Right renal cortex interstitium (tissue), 3 donors: ENCODE measurements around the gene INPP5D. TPM values are rescaled to one million over a fixed set of nuclear protein-coding genes. Genes with fewer than 3 reads are reported as not detected.
"Not testable (repeated sequence)": the region's sequence is repeated elsewhere in the genome, so short reads cannot be mapped to it uniquely, and the experiment has no call there.

Experiments
- DNase-seq, 3 donors: peaks; one replicate each; pipeline ENCODE4 v3.0.0-alpha.2; 2013; ENCODE audit warnings: low read depth in 3 of 3, low spot score in 2 of 3
- polyA plus RNA-seq, 3 donors: library from polyadenylated mRNA; unstranded; fragments of 120-200 nt; gene quantifications; one replicate each; pipeline ENCODE4 v1.2.1, GENCODE V29; 2013; ENCODE audit not compliant: insufficient read length in 3 of 3

The INPP5D gene
- polyA plus RNA-seq, 3 donors = 6.2 to 6.7 (median 6.5) TPM

DNA sequence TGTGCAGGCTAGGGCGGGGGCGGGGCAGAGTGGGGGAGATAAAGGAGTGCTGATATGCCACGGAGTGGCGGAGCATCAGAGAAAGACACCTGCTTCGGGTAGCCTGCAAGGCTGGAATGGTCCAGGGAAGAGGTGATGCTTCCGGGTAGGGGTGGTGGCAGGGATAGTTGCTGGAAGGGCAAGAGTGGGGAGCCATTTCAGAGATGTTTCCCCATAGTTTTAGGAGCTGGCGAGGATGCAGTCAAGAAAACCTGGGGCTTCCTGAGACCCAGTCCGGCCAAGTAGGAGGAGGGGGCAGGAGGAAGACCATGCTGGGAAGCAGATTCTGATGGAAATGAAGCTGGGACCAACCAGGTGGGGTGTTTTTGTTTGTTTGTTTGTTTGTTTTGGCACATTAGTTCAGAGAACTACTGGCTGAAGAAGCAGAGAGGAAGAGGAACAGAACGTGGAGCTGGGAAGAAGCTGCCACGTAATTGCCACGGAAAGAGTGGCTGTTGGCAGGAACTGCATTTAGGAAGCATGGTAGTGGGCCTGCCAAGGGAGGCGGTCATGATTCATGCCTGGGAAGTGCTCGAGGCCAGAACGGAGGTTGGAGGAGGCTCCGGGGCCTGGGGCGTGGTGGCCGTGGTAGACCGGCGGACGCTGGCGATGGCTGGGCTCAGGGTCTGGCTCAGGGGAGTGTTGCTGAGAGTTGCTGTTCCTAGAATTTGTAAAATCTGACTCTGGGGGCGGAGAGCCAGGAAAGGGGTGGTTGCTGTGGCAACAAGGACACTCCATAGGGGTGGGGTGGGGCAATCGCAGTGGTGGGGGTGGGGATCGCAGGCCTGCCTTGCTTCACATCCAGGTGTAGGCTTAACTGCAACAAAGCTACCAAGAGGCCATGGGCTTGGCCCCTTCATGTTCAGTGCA, 8.6 kb upstream of the INPP5D start:
- no peak for DNase-seq

DNA sequence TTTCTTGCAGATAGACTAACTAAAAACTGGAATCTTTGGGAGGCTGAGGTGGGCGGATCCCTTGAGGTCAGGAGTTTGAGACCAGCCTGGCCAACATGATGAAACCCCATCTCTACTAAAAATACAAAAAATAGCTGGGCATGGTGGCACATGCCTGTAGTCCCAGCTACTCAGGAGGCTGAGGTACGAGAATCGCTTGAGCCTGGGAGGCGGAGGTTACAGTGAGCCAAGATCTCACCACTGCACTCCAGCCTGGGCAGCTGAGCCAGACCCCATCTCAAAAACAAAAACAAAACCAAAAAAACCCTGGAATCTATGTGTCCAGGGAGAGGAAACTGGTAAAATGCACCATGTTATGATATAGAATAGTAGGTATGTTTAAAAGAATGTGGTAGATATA, 7.6 kb upstream of the INPP5D start:
- not testable (repeated sequence) for DNase-seq

DNA sequence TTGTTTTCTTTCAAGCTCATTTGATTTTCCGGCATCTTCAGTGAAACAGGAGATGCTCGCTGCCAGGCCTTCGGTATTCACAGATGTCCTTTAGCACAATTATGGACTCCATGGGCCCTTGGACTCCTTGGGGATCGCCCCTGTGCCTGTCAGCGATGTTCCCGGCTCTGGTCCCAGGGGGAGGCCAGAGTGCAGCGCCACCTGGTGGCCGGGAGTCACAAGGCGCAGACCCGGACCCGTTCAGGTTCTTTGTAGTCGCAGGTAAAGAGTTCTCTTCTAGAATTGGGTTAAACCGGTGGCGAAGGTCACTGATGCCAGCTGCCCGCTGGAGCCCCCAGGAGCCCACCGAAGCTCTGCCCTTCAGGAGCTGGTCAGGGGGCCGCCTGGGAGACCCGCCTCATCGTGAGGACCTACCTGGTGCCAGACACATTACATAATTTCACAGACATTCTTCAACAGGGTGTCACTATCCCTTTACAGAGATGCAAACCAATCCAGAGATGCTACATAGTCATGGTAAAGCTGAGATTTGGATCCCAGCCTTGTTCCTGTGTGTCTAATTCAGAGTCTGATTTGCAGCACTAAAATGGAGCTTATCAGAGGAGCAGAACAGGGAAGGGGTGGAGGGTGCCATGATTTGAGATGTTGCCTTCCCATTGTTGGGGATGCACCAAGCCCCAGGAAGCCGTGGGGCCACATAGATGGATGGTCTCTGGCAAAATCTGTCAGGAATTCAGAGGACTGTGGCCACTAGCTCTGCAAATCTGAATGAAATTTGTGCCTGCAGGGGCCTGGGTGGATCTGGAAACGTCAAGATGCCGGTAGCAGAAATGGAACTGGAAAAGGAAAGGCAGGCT, 6.0 kb upstream of the INPP5D start:
- DNase-seq = no peak

DNA sequence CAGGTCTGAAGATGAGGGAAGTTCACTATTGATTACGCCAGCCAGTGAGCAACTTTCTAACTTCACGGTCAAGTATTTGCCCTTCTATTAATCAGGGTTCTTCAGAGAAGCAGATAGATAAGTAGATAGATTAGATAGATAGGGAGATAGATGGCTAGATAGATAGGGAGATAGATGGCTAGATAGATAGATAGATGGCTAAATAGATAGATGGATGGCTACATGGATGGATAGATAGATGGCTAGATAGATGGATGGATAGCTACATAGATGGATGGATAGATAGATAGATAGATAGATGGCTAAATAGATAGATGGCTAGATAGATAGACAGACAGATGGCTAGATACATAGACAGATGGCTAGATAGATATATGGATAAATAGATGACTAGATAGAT, 4.8 kb upstream of the INPP5D start:
- DNase-seq = no peak

DNA sequence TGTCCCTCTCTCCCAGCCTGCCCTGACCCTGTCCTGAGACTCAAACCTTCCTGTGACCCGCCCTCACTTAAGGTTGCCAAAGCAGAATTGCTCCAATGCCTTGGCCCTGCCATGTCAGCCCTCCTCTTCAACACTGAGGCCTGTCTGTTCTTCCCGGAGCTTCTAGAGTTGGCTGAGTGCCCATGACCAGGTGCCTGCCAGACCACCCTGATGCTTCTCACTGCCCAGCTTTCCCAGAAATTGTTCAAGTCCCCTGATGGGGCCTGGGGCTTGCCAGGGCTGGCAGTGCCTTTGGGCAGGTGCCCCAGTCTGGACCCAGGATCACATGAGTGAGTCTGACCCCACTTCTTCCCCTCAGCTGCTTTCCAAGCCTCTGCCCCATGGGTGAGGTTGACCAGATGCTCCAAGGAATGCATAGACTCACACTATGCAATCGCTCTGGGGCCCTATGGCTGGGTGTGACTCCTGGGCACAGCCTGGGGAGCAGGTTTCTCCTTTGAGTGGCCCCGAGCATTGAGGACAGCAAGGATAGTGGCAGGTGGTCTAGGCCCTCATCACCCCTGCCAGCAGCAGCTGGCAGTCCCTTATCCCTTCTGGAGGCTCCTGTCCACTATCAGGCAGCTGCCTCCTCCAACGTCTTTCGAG, 3.1 kb upstream of the INPP5D start:
- DNase-seq = no peak

DNA sequence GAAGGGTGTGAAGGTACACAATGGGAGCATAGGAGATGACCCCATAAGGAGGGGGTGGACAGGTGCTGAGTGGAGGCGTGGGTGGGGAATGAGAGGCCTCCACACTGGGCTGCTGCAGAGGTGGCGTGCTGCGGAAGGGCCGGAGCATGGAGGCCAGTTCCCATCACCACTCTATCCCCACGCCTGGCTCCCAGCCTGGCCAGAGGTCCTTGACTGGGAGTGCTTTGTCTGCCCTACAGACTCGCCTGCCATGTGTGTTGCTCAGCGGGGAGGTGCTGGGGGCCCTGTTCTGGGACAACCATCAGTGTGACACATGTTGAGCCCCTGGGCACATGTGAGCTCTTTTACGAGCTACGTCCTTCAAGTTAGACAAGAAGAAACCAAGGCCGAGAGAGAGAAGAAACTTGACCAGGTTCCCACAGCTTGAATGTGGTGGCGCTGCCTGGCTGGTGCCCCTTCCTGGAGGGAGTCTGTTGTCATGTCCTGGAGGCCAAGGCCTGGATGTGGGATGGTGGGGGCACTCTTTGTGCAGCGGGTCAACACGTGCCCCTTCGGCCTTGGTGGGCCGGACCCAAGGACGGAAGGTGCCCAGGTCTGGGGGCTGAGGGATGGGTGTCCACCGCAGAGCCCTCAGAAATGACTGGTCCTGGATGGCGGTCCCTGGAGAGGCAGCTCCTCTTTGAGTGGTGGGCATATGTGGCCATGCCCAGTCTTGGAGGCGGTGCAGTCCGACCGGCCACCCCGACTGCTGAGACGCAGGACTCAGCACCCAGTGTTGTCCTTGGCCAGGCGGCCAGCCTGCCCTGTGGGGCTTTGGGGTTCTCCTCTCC, 1.2 kb upstream of the INPP5D start:
- no peak for DNase-seq

DNA sequence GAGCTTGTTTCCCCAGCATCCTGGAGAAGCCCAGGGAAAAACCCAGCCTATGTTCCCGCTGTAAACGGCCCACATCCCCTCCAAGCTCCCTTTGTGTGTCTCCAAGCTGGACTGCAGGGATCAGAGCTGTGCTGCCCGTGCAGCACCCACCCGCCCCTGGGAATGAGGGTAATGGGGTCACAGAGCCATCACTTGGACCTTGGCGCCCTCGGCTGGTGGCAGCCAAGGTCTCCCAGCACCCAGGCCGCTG, 670 bp upstream of the INPP5D start:
- DNase-seq = no peak

DNA sequence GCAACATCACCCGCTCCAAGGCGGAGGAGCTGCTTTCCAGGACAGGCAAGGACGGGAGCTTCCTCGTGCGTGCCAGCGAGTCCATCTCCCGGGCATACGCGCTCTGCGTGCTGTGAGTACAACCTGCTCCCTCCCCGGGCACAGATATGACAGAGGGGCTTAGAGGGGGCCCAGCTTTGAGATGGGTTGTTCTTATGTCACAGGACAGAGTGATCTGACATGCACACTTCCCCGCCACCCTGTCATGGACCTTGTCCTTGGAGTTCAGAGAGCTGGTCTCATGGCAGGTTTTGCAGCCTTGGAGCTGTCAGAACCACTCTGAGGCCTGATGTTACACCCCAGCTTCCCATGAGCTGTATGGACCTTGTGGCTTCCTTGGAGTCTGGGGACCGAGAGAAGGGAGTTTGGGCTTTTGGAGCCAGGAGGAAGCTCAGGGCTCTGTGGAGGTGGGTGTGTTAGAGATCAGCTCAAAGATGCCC, 398 bp downstream of the INPP5D start:
- DNase-seq = no peak

DNA sequence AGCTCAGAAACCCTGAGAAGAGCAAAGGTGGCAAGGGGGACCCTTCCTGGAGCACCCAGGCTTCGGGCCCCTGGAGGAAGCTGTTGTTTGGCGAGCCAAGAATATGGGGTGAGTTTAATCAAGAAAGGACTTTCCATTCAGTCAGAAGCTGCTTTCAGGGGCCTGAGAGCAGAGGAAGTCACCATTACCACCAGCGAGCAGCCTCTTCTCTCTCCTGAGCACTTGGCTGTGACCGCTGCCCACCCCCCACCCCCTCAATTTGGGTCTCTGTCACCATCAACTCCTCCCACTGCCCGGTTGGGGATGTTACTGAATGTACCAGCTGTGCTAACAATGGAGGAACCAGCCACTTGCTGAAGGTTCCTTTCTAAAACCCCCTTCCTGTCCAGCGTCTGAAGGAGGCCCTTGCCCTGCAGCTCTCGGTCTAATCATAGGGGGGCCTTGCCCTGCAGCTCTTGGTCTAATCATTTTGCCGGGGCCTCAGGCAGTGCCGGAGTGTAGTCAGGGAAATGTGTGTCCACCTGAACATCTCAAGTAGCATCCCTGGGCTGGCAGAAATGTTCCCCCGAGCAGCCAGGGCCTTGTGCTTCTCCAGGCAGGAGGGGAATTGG, 943 bp downstream of the INPP5D start:
- DNase-seq = no peak

DNA sequence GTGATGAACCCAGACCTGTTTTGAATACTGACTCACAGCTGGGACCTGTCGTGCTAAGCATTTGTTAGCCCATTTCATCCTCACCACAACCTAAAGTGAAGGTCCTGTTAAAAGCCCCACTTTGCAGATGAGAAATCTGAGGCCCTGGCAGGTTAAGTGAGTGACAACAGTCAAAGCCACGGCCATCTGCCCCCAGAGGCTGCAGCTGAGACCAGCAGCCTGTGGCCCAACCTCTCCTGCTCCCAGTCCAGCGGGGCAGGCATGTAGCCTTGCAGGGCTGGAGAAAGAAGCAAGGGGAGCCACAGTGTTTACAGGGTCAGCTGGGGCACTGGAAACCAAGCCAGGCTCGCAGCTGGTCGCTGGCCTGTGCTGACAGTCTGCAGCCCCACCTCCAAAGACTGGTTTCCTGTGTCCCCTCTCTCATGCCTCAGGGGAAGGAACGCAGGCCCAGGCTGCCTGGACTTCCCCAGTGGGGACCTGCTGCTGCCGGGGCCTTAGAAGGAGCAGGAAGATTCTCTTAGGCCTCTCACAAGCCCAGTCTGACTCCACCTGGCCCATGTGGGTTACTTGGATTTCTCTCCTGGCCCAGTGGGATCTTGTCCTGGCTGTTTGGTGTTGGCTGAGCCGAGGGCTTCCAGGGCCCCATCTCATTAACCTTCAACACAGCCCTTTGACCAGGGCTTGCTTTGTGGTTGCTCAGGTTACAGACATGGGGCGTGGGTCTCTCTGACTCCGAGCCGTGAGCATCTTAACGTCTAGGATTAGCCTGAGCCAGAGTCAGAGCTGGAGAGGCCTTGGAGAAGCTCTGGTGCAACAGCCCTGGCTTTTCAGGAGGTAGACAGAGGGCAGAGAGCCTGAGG, 1.7 kb downstream of the INPP5D start:
- no peak for DNase-seq

DNA sequence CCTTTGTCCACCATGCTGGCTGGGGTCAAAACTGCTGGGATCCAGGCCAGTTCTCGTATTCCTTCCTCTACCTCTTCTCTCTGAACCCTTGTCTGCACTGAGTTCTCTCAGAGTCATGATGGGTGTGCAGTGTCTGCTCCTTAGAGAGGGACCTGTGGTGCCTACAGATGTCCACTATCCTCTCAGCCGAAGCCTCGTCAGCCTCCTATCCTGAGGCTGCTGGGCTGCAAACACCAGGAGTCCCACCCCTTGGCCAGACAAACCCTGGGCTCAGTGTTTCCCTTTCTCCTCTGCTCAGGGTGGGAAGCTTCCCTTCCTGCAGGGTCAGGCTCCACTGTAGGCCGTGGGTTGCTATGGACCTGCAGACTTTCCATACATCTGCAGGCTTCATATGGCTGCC, 2.3 kb downstream of the INPP5D start:
- no peak for DNase-seq

DNA sequence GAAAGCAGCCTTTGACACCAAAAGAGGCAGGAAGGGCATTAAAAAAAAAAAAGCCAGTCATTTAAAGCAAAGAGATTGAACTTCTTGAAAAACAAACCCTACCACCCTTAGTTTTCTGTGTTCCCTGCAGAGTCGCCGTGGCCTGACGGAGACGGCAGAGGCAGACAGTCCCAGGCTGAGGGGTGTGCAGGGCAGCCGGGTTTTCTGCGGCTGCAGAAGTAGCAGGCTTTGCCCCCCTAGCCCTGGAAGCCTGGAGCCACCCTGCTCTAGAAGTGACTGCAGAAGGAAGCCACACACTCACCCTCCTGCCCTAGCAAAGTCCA, 2.8 kb downstream of the INPP5D start:
- no peak for DNase-seq

DNA sequence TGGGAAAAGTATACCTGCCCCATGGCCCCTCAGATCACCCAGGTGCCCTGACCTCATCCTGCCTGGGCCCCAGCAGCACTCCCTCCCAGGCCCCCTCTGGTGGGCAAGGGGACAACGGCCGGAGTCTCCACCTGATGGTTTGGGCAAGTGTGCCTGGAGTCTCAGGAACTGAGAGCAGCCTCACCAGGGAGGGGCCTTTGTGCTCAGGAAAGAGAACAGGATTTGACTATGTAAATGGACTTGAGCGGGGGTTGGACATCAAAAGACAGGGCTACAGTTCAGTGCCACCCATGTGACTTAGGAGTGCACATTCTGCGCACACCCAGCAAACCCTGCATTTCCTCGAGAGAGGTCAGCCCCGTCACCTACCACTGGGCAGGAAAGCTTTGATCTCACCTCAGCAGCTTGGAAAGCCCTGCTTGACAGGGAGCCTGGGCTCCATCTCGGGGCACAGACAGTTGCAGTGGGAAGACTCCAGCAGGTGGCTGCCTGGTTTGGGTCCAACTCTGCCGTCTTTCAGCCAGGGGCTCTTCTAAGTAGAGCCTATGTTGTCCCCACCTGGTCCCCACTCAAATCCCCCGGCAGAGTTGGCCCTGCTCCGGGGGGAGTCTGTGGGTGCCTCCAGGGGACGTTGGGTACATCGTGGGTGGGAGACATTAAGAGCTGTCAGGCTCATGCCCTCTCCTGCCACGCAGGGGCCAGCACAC, 3.3 kb downstream of the INPP5D start:
- DNase-seq = no peak

DNA sequence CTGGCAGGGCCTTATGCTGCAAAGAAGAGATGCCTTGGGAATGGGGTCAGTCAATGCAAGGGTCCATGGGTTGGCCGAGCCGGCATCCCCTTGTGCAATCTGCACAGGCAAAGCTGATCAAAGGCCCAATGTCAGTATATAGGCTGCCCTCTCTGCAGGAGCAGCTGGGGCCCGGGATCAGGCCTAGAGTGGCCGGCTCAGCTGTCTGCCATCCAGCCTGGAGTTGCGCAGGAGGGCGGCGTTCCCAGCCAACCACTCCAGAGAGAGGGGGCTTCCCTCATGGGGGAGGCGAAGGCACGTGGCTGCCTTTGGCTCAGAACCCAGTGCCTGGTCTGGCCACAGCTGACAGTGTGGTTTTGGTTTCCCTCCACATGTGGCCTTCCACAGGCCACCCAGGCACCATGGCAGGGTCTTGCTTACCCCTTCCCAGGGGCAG, 3.9 kb downstream of the INPP5D start:
- no peak for DNase-seq

DNA sequence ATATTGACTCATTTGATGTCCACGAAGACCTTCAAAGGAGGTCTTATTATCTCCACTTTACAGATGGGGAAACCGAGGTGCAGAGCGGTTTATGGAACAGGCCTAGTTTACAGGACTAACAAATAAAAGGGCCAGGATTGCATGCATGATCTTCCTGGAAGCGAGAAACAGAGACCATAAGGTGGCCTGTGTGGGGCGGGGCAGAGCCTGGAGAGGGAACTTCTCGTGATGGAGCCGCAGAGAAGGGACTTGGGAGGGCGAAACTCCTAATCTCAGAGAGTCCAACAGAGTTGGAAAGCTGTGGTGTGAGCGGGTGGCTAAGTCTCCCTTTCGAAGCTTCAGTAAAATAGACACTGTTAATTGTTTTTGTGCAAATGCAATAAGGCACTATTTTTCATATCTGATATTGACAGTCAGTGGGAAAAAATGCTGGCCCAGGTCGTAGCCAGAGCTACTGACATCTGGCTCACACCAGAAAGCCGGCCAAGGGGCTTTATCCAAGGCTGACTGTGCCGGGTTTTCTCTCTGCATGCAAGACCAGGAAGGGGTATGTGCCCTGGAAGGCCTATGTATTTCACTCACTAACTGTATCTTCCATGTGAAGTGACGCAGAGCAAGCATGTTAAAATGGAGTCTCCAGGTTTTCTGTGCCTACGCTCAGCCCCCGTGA, 4.5 kb downstream of the INPP5D start:
- DNase-seq = no peak

DNA sequence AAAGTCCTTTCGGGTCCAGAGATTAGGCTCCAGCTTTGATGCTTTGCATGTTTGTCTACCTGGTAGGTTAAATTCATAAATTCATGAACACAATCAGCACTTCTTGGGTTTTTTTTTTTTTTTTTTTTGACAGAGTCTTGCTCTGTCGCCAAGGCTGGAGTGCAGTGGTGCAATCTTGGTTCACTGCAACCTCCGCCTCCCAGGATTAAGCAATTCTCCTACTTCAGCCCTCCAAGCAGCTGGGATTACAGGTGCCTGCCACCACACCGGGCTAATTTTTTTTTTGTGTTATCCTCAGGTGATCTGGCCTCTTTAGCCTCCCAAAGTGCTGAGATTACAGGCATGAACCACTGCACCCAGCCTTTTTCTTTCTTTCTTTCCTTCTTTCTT, 5.1 kb downstream of the INPP5D start:
- not testable (repeated sequence) for DNase-seq

DNA sequence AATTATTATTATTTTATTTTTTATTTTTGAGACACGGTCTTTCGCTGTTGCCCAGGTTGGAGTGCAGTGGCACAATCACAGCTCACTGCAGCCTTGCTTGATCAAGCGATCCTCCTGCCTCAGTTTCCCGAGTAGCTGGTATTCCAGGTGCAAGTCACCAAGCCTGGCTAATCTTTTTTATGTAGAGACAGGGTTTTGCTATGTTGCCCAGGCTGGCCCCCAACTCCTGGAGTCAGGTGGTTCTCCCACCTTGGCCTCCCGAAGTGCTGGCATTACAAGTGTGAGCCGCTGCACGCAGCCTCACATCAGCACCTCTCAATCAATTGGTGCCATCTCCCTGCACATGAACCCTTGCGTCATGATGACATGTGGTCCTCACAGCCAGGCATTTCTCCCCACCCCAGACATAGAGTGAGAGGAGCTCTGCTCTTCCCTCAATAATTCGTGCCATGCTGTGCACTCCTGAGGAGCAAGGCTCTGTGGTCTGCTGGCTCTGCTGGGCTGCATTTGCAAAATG, 5.9 kb downstream of the INPP5D start:
- DNase-seq = no peak
